GM18870 (cell line): ENCODE data around the gene PSMD13.
"Not testable (repeated sequence)": the region's sequence is repeated elsewhere in the genome, so short reads cannot be mapped to it uniquely, and the experiment has no call there.

Experiments used
- ATAC-seq: cut with Tn5 transposase; IDR thresholded peaks from one replicate; pipeline ENCODE4 v1.9.1; 2021; ENCODE audit warnings: moderate library complexity; ENCODE audit not compliant: unreplicated experiment

PSMD13 gene

DNA sequence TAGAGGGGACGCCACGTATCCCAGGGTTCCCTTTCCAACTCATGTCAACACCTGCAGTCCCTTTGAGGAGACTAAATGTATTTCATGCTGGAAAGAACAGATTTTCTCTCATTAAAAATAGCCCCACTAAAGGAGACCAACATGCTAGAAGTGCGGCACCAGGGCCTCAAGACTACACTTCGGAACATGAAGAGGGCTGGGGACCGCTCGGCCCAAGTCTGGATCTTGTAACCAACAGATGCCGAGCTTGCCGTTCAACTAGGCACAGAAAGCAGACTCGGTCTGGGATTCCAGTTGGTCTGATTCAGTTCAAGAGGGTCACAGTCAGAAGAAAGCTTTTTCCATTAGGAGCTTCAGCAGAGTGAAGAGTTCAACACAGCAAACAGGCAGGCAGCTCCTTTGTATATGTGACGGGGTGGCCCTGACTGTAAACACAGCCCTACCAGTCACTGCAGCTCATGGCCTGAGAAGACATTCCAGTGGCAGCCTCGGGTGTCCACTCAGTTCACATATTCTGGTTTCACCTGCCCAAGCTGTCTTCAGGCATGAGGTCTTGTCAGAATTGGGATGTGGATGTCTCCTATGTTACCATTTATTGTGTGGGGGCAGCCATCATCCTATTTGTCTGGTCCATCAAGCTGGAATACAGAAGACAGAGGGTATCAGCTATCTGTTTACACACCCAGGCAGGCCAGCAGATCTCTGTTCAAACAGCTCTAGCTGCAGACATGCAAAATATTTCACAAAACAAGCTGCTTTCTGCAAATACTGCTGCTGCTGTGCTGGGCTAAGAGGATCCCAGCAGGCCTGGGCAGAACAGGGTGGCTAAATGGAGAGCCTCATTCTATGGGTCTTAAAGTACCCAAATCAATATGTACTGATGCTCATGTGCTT lies 20.4 kb upstream of the PSMD13 start:
- no peak for ATAC-seq

DNA sequence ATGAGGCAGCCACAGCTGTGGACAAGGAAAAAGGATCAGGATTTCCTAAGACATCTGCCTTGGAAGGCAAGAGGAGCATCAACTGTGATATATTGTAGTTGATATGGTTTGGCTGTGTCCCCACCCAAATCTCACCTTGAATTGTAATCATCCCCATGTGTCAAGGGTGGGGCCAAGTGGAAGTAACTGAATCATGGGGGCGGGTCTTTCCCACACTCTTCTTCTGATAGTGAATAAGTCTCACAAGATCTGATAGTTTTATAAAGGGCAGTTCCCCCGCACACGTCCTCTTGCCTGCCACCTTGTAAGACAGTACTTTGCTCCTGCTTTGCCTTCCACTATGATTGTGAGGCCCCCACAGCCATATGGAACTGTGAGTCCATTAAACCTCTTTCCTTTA lies 19.1 kb upstream of the PSMD13 start:
- ATAC-seq, result no peak

DNA sequence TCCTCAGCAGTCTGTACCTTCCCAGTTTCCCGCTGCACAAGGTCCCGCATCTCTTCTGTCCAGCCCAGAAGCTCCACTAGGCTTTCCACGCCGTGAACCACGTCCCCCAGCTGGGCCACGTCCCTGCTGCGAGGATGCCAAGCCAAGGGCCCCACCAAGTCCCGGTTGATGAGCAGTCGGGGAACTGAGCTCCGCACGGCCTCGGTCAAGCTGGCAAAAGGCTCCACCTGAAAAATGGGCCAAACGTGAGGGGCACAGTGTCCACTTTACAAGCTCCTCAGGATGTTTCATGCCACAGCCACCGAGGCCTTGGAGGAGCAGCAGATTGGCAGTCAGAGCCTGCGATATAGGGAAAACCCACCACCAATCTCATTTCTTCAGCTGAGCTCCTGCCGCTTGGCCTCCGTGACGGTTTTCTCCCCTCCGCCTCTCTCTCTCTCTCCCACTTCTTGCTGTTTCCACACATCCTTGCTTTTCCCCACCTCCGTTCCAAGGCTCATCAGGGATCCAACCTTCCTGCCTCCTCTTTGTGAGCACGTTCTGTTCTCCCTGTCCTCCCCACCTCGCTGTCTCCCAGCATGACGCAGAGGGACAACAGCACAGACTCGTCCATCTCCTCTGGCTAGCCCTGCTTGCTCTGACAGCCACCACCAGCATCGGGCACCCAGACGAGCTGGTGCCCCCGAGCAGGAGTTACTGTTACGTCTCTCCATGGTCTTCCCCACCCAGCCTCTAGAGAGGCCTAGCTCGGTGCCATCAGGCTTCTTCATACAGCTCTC lies 17.8 kb upstream of the PSMD13 start:
- ATAC-seq, result no peak

DNA sequence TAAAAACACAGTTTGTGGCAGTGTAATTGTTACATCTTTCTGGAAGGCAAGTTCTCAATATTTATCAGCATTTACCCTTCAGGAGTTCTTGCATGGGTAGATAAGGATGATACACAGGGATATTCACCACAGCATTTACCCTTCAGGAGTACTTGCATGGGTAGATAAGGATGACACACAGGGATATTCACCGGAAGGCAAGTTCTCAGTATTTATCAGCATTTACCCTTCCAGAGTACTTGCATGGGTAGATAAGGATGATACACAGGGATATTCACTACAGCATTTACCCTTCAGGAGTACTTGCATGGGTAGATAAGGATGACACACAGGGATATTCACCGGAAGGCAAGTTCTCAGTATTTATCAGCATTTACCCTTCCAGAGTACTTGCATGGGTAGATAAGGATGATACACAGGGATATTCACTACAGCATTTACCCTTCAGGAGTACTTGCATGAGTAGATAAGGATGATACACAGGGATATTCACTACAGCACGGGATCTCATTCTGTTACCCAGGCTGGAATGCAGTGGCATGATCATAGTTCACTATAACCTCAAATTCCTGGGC lies 16.0 kb upstream of the PSMD13 start:
- not testable (repeated sequence) for ATAC-seq

DNA sequence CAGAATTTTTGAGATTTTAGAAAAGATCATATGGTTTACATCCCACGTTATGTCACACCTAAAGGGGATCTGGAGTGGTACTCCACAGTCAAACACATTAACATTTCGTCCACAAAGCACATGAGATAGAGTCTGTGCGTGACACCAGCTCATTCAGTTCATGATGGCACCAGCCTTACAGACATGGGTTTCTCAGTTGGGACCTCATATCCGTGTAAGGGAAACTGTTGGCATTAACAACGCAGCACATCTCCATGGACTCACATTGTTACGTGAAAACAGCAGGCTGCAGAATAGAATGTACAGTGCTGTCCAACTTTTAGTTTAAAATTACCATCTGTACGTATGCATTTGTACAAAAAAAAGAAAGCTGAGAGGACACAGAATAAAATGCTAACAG lies 15.2 kb upstream of the PSMD13 start:
- ATAC-seq, result no peak

DNA sequence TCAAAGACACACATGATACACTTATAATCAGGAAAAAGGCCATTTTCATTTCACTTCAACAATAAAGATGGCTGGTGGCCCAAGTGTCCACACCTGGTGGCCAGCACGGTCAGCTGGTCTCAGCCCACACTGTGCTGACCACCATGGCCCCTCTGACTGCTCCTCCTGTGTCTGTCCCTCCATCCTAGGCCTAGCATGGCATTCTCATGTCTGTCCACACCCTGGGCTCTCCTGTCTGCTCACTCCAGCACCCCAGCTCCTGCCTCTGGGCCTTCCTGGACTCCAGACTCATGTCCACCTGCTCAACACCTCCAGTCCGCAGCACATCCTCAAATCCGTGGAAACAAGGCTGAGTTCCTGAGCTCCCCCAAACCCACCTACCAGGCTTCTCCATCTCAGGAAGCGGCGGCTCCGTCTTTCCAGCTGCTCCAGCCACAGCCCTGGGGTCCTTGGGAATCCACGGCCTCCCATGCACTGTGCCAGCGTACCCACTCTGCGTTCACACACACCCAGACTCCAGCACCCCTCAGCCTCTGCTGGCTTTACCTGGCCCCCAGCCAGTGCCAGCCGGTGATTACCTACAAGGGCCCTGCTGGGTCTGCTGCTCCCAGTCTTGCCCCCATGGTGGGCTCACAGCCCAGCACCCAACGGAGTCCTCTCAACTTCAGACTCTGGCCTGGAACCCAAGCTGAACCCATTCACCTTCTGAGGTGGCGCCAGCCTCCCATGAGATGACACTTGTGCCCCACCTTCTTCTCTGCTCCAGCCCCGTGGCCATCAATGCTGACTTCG lies 14.6 kb upstream of the PSMD13 start:
- ATAC-seq, result no peak

DNA sequence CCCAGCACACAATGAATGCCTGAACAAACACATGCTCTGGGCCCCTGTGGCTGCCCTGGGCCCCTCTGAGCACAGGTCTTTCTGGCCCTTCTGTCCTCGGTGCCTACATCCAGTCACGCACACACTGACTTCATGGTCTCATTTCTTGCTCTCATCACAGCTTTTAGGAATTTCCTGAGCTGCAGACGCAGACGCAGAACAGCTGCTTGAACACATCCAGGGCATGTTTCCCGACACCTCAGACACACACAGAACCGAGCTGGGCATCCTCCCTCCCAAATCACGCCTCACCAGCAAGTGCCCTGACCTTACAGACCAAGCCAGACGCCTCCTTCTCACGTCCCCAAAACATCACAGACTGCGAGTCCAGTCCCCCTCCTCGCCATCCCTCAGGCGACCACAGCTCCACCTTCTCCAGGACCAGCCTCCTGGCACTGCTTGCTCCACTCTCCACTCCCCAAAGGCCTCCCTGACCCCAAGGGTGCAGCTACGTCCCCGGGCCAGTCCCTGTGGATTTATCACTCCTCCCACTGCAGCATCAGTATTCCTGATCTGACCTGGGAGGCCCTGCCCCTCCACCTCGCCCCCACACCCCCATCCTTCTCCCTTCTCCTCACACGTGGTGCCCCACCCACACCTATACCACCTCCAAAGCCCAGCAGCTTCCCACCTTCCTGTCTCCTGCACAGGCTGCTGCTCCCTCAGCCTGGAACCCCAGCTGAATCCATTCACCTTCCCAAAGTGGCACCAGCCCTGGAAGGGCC lies 13.6 kb upstream of the PSMD13 start:
- ATAC-seq, result no peak

DNA sequence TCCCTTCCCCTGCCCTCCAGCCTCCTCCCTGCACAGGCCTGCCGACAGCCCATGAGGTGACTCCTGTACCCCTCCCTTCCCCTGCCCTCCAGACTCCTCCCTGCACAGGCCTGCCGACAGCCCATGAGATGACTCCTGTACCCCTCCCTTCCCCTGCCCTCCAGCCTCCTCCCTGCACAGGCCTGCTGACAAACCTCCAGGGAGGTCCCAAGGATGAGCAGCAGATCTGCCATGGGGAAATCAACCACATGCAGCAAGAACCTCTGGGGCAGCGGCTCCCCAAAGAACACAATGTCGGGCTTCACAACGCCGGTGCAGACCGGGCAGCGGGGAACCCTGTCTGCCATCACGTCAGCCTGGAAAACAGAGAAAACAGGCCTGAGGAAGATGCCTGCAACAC lies 12.9 kb upstream of the PSMD13 start:
- ATAC-seq, result no peak

DNA sequence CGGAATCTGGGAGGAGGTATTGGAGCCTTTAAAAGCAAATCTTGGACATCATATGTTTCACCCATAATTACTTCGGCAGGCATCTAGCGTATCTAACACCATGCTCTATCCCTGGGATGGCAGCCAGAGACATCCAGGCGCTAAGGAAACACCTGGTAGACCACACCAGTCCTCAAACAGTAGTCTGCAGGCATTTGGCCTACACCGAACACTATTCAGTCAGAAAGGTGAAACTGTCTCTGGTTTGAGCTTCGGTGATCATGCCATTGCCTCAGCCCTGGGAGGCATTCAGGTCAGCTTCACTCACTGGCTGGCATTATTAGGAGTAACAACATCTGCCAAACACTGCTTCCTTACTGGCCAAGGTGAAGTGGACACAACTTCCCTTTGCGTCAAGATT lies 12.4 kb upstream of the PSMD13 start:
- no peak for ATAC-seq

DNA sequence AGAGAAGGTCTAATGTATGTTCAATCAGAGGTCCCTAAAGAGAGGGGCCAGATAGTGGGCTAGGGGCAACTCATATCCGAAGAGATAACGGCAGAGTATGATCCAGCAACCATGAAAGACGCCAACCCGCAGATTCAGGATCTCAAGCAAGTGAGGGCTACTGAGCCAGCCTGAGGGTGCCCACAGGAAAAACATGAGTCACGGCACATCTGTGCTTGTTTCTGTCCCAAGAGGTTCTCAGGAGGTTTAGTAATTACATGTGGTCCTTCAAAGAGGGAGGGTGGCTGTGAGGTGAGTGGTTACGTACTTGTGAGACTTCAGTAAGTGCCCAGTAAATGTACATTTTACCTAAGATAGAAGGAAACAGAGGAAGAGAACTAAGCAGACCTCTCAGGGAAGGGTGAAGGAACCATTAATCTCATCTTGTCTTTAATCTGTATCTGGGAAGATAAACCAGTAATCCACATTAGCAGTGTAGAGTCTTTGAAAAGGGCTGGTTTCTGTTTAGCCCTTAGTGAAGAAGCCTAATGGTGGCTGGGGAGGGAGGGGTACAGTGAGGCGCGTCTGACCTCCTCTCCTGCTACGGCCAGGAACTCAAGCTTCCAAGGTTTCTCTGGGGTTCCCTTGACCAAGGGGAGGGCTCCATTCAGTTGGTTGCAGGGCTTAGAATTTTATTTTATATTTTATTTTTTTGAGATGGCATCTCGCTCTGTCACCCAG lies 10.9 kb upstream of the PSMD13 start:
- ATAC-seq, result no peak

DNA sequence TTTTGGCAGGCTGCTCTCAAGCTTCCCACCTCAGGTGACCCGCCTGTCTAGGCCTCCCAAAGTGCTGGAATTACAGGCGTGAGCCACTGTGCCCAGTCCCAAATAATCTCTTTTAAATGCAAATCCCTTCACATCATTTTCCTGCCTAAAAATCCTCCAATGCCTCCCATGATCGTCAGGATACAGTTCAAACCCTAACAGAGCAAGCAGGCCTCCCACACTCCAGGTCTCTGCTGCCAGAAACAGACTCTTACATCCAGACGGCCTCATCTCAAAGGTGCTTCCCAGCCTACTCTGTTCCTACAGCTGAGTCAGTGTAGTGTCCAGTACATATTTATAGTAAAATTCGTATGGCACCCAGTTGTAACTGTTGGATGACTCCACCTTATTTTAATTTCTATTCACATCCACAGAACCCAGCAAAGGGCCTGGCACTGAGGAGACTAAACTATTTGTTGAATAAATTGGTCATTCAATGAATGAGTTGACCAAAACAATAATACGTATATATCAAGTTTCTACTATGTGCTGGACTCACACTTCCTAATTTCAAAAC lies 8.9 kb upstream of the PSMD13 start:
- ATAC-seq, result no peak

DNA sequence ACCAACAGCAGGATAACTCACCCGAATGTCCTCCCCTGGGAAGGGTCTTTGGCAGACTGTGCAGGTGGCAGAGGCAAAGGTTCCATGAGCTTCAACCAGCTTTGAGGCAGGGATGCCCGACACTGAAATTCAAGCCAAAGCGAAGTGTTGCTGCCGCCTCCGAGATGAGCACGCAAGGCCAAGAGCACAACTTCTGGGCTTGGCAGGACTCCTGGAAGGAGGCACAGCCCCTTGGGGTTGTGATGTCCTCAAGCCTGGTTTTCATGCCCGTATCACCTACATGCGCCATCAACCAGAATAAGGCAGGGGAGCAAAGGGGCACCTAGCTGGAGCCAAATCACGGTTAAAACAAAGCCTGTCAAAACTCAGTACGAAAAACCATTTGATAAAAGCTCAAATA lies 6.3 kb upstream of the PSMD13 start:
- no peak for ATAC-seq

DNA sequence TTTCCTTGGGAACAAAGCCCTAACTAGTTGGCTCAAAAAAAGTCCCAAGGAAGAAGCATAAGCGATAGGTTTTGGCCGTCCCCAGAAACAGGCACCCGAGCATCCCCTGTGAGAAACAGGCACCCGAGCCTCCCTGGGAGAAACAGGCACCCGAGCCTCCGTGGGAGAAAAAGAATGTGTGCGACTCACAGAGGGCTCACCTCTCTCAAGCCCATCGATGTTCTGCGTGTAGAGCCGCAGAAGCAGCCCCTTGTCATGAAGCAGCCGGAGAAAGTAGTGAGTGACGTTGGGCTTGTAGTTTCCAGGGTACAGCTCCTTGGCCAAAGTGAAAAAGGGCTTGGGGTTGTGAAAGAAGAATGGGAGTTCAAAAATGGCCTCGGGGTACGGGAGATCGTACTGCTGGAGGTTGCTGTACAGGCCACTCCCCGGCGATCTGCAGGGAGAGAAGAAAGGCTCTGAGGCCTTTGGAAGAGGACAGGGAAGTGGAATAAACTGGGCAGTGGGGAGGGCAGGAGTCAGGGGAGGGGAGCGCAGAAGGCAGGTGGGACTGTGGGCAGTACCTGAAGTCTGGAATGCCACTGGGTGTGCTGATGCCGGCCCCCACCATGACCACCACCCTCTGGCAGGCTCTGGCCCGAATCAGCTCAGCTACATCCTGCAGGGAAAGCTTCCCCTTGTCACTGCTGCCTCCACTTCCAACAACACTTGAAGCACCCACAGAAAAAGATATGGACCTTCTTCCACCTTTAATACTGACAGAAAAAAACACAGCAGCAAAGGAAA lies 3.8 kb upstream of the PSMD13 start:
- no peak for ATAC-seq

DNA sequence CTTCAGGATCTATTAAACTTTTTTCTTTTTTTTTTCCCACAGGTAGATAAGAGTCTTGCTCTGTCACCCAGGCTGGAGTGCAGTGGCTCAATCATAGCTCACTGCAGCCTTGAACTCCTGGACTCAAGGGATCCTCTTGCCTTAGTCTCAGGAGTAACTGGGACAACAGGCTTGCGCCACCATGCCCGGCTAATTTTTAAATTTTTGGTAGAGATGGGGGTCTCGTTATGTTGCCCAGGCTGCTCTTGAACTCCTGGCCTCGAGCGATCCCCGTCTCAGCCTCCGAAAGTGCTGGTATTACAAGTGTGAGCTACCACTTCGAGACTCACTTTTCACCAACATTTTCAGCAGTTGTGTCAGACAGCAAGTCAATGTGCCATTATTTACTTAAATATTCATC lies 1.6 kb upstream of the PSMD13 start:
- no peak for ATAC-seq

DNA sequence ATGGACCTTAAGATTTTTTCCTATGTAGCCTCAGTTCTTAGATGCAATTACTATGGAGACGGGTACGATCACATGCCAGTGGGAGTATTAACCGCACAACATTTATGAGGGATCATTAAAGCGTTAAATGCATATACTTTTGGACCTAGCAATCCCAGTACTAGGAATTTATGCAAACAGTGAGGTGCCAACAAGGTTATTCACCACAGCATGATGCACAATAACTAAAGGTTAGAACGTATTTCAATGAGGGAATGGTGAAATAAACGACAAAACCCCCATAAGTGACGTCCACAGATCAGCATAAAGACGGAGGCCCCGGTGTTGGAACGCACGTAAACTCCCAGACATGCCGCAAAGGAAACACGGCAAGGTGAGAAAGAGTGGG lies 1.2 kb upstream of the PSMD13 start:
- no peak for ATAC-seq

DNA sequence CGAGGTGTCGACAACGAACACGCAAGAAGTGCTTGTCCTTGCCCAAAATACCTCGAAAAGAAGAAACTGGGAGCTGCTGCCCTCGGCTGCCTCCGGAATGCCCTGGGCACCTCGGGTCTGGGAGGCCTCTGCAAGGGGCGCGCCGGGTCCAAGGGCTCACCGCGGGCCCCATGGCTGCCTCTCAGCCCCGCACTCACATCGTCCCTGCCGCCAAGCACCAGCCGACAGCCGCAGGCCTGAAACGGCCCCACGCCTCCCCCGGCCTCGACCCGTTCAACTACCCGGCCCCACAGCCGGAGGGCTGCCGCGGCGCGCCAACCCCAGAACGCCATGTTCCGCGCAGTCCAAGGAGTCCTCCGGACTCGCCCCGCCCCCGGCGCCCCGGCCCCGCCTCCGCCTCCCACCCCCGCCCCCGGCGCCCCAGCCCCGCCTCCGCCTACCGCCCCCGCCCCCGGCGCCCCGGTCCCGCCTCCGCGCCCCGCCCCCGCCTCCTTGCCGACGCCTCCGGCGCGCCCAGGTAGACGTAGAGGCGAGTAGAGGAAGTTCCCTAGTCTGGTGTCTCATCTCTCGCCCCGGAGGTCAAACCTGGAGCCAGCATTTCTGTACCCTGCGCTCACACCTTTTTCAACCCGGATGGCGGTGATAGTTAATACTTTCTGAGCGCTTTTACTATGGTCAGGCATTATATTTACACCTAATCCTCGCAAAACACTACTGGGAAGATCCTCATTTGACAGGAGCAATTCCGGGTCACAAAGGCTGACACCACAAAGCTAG lies 591 bp upstream of the PSMD13 start, which contains the start of gene SIRT3:
Gene SIRT3, minus strand, starts transcription at position 346 of the 777 bp plus-strand sequence. Its CDS starts 14 bp downstream, at position 332.
- ATAC-seq, result peak; percentile 77

DNA sequence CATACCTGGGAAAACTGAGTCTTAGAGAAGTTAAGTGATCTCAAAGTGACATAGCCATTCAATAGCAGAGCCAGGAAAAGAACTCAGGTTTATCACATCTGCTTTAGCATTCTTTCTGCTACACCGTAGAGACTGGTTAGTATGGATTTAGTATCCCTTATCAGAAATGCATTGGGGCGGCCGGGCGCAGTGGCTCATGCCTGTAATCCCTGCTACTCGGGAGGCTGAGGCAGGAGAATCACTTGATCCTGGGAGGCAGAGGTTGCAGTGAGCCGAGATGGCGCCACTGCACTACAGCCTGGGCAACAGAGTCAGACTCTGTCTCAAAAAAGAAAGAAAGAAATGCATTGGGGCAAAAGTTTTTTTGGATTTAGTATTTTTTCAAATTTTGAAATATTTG lies 1.6 kb downstream of the PSMD13 start:
- not testable (repeated sequence) for ATAC-seq

DNA sequence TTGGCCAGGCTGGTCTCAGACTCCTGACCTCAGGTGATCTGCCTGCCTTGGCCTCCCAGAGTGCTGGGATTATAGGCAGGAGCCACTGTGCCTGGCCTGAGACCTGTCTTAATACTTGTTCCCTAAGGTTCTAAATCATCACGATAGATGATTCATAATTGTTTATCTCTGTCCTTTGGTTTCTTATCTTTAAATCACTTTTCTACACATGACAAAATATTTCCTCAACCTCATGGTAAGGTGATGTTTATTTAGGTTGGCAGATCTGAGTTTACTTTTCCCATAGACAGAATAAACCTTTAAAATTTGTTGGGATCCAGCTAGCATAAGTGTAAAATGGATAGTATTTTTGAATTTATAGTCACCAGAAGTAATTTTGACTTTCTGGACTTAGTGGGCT lies 3.5 kb downstream of the PSMD13 start:
- ATAC-seq, result no peak
